Ishikawa (cell line): ENCODE results near the gene CEP85L.

Experiments used
- CREB1 ChIP-seq: IDR thresholded peaks from 2 replicates; pipeline ENCODE4 v1.6.1; 2012; ENCODE audit warnings: low read depth
- EGR1 ChIP-seq: IDR thresholded peaks from 2 replicates; pipeline ENCODE4 v1.6.1; 2012
- EP300 ChIP-seq: IDR thresholded peaks from 2 replicates; pipeline ENCODE4 v1.6.1; 2012; ENCODE audit warnings: borderline replicate concordance
- FOXM1 ChIP-seq: IDR thresholded peaks from 2 replicates; pipeline ENCODE4 v1.6.1; 2012; ENCODE audit warnings: low read depth, borderline replicate concordance
- MAX ChIP-seq: IDR thresholded peaks from 2 replicates; pipeline ENCODE4 v1.6.1; 2012
- NFIC ChIP-seq: IDR thresholded peaks from 2 replicates; pipeline ENCODE4 v1.6.1; 2012
- RAD21 ChIP-seq: IDR thresholded peaks from 2 replicates; pipeline ENCODE4 v1.6.1; 2012; ENCODE audit warnings: low read depth
- REST ChIP-seq: IDR thresholded peaks from 2 replicates; pipeline ENCODE4 v1.6.1; 2012; ENCODE audit warnings: low read depth, mild to moderate bottlenecking
- TAF1 ChIP-seq: IDR thresholded peaks from 2 replicates; pipeline ENCODE4 v1.6.1; 2012; ENCODE audit warnings: low read depth, mild to moderate bottlenecking
- TCF12 ChIP-seq: IDR thresholded peaks from 2 replicates; pipeline ENCODE4 v1.6.1; 2012; ENCODE audit warnings: low read depth
- TEAD4 ChIP-seq: IDR thresholded peaks from 2 replicates; pipeline ENCODE4 v1.6.1; 2012
- USF1 ChIP-seq: IDR thresholded peaks from 2 replicates; pipeline ENCODE4 v1.6.1; 2012
- YY1 ChIP-seq: IDR thresholded peaks from 2 replicates; pipeline ENCODE4 v1.6.1; 2012; ENCODE audit warnings: low read depth

- TF ChIP-seq REST (no peak), TCF12 (no peak), YY1 (no peak), CREB1 (no peak), TAF1 (no peak), MAX (no peak), USF1 (no peak), EP300 (no peak), NFIC (no peak), TEAD4 (no peak), RAD21 (no peak), FOXM1 (no peak), EGR1 (no peak)
These were observed 12.1 kb downstream of the CEP85L start for GRCh38 chr6:118639054-118639964.
